AG09319 (cell line): ENCODE data around the gene CTBP2.

ENCODE experiments used
- DNase-seq: peaks from one replicate; pipeline ENCODE4 v3.0.0-alpha.2; 2010; ENCODE audit warnings: low read depth; ENCODE audit errors: extremely low read depth
- CTCF ChIP-seq: IDR thresholded peaks from 2 replicates; pipeline ENCODE4 v1.5.1; 2011; ENCODE audit warnings: low read depth, mild to moderate bottlenecking, inconsistent platforms, low read length, moderate library complexity

The CTBP2 gene

GRCh38 chr10:124961248-124961570 lies 199.2 kb downstream of the CTBP2 start:
- no peak for DNase-seq
- no peak for TF ChIP-seq CTCF

- no peak for TF ChIP-seq CTCF
- DNase-seq, result no peak
Measured at GRCh38 chr10:124959564-124959963, 200.8 kb downstream of the CTBP2 start.

GRCh38 chr10:124957404-124957947 lies 202.9 kb downstream of the CTBP2 start:
- no peak for TF ChIP-seq CTCF
- DNase-seq, result no peak

DNA sequence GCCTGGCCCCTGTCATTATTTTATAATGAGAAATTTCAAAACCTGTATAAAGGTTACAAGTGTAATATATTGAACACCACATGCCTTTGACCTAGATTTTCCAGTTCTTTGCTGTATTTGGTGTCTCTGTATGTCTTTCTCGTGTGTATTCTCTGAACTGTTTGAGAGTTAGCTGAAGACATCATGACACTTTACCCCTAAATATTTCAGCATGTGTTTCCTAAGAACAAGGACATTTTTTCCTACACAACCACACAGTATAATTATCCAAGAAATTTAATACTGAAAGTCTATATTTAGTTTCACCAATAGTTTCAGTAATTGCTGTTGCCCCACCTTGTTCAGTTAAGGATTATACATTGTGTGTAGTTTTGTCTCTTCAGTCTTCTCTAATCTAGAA lies 203.6 kb downstream of the CTBP2 start:
- DNase-seq, result no peak
- no peak for TF ChIP-seq CTCF

DNA sequence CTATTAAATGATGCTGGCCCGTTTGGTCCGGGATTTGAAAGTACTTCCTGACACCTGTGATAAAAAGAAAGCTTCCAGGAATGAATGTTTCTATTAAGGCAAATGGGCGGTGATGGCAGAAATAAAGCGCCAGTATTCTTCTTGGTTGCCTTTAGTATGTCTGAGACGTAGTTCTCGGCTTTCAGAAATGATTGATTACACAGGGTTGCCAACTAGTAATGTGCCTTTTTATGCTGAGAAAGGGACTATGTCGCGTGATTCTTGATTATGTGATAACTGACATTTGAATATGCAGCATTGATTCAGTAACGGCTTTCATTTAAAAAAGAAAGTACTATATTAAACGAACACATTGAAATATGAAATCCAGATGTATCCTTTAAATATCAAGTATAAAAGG lies 204.5 kb downstream of the CTBP2 start:
- TF ChIP-seq CTCF, result no peak
- no peak for DNase-seq

- DNase-seq, result no peak
- TF ChIP-seq CTCF, result no peak
Measured at GRCh38 chr10:124955243-124955642, 205.1 kb downstream of the CTBP2 start.

GRCh38 chr10:124953421-124953820 lies 206.9 kb downstream of the CTBP2 start:
- TF ChIP-seq CTCF, result no peak
- DNase-seq, result no peak
